Liver (tissue), 9 donors: ENCODE measurements around the gene TNS1. TPM values are rescaled to one million over a fixed set of nuclear protein-coding genes. Genes with fewer than 3 reads are reported as not detected.

ENCODE experiments used
- DNase-seq: peaks from one replicate; pipeline ENCODE4 v3.0.0-alpha.2; 2017; ENCODE audit warnings: low spot score
- H3K27ac ChIP-seq, 2 donors: one replicate each; pipeline ENCODE4 v1.7.0; 2013; ENCODE audit warnings: inconsistent platforms in 2 of 2, low read length in 2 of 2, control low read depth in 1 of 2, low read depth in 1 of 2, mild to moderate bottlenecking in 1 of 2
- H3K27me3 ChIP-seq, 4 donors: one replicate each; pipeline versions ENCODE4 v1.6.1 to v1.7.0; 2013; ENCODE audit warnings: low read length in 3 of 4, inconsistent platforms in 1 of 4, mild to moderate bottlenecking in 1 of 4, moderate library complexity in 1 of 4; ENCODE audit not compliant: control insufficient read depth in 4 of 4, insufficient read depth in 4 of 4
- H3K36me3 ChIP-seq, 4 donors: one replicate each; pipeline versions ENCODE4 v1.6.1 to v1.7.0; 2013; ENCODE audit warnings: low read length in 3 of 4, mild to moderate bottlenecking in 3 of 4, low read depth in 1 of 4, moderate library complexity in 1 of 4; ENCODE audit not compliant: control insufficient read depth in 4 of 4, insufficient read depth in 3 of 4
- H3K4me1 ChIP-seq, 4 donors: one replicate each; pipeline versions ENCODE4 v1.6.1 to v1.7.0; 2013; ENCODE audit warnings: low read length in 3 of 4, mild to moderate bottlenecking in 3 of 4, moderate library complexity in 1 of 4; ENCODE audit not compliant: control insufficient read depth in 4 of 4, insufficient read depth in 4 of 4
- H3K4me3 ChIP-seq, 3 donors: one replicate each; pipeline versions ENCODE4 v1.6.1 to v1.7.0; 2013; ENCODE audit warnings: low read length in 3 of 3, control low read depth in 1 of 3, low read depth in 1 of 3, mild to moderate bottlenecking in 1 of 3
- H3K9ac ChIP-seq, 2 donors: one replicate each; pipeline ENCODE4 v1.7.0; 2013; ENCODE audit warnings: low read length in 2 of 2, mild to moderate bottlenecking in 2 of 2, moderate library complexity in 2 of 2, control low read depth in 1 of 2, low read depth in 1 of 2
- H3K9me3 ChIP-seq, 4 donors: one replicate each; pipeline versions ENCODE4 v1.6.1 to v1.7.0; 2013; ENCODE audit warnings: low read length in 3 of 4; ENCODE audit not compliant: control insufficient read depth in 4 of 4
- ATF3 ChIP-seq: IDR thresholded peaks from 2 replicates; pipeline ENCODE4 v1.6.1; 2016; ENCODE audit warnings: antibody characterized with exemption
- CTCF ChIP-seq: fragments of 150-350 bp; IDR thresholded peaks from 2 replicates; pipeline ENCODE4 v1.5.1; 2017; ENCODE audit warnings: improper control_type of control experiment, low read depth, low read length; ENCODE audit not compliant: missing input control
- EGR1 ChIP-seq, 2 donors: IDR thresholded peaks; 2 replicates each; pipeline ENCODE4 v1.6.1; 2016 to 2018; ENCODE audit warnings: antibody characterized with exemption in 2 of 2, low read depth in 2 of 2
- FOXA2 ChIP-seq: IDR thresholded peaks from 2 replicates; pipeline ENCODE4 v1.6.1; 2016; ENCODE audit warnings: antibody characterized with exemption
- GABPA ChIP-seq, 2 donors: IDR thresholded peaks in 1 of 2; conservative IDR thresholded peaks in 1 of 2; 2 replicates each; pipeline ENCODE4 v1.6.1; 2016; ENCODE audit warnings: antibody characterized with exemption in 2 of 2, mild to moderate bottlenecking in 1 of 2, moderate library complexity in 1 of 2
- HNF4A ChIP-seq, 2 donors: conservative IDR thresholded peaks; 2 replicates each; pipeline ENCODE4 v1.6.1; 2016; ENCODE audit warnings: antibody characterized with exemption in 2 of 2, mild to moderate bottlenecking in 2 of 2
- MAX ChIP-seq: IDR thresholded peaks from 2 replicates; pipeline ENCODE4 v1.6.1; 2016; ENCODE audit warnings: antibody characterized with exemption
- REST ChIP-seq: IDR thresholded peaks from 2 replicates; pipeline ENCODE4 v1.6.1; 2016; ENCODE audit warnings: antibody characterized with exemption, mild to moderate bottlenecking
- RXRA ChIP-seq, 2 donors: IDR thresholded peaks; 2 replicates each; pipeline ENCODE4 v1.6.1; 2017 to 2018; ENCODE audit warnings: antibody characterized with exemption in 2 of 2, mild to moderate bottlenecking in 1 of 2
- TAF1 ChIP-seq: conservative IDR thresholded peaks from 2 replicates; pipeline ENCODE4 v1.6.1; 2016; ENCODE audit warnings: antibody characterized with exemption, mild to moderate bottlenecking
- YY1 ChIP-seq: IDR thresholded peaks from 2 replicates; pipeline ENCODE4 v1.6.1; 2016; ENCODE audit warnings: antibody characterized with exemption, mild to moderate bottlenecking
- ZBTB33 ChIP-seq: IDR thresholded peaks from 2 replicates; pipeline ENCODE4 v1.6.1; 2016; ENCODE audit warnings: antibody characterized with exemption
- WGBS: extraction: QIAGEN DNeasy Blood & Tissue Kit; methylation state at CpG from one replicate; pipeline ENCODE4 v1.1.7; 2013; 5-methylcytosine and 5-hydroxymethylcytosine counted together
- polyA plus RNA-seq, 2 donors: library from polyadenylated mRNA; stranded (reverse) in 1 of 2; unstranded in 1 of 2; fragments of 200-250 nt in 1 of 2; fragments of >200 nt in 1 of 2; fragmentation: Nextera tagmentation in 1 of 2; extraction: Ambion mirVana in 1 of 2; gene quantifications; one replicate each; pipeline versions ENCODE4 v1.2.1 to v1.2.3, GENCODE V29; 2013 to 2015
- total RNA-seq, 2 donors: library from RNA; depleted of rRNA; stranded (reverse); fragments of >200 nt; gene quantifications; one replicate each; pipeline ENCODE4 v1.2.3, GENCODE V29; 2014
- donor health status: healthy.
- donor health status: healthy.
- donor health status: healthy.
- donor health status: healthy.
- donor health status: healthy.

TNS1 gene
- total and polyA plus RNA-seq, 4 donors = 16.3 to 128 (median 57.3) TPM

GRCh38 chr2:218008060-218009040 lies 5.6 kb upstream of the TNS1 start:
- peaks cover 3 to 8% (median 5%) of the 10 kb centered on the region in 4 donors for H3K27me3 ChIP-seq
- peaks cover 0 to 12% (median 9%) of the 10 kb centered on the region in 4 donors for H3K4me1 ChIP-seq
- H3K9me3 ChIP-seq = no peaks in the 10 kb centered on the region
- TF ChIP-seq MAX (no peak), ZBTB33 (no peak), GABPA (IDR thresholded peaks at IDR 0.05 in 1 of 2, conservative IDR thresholded peaks at IDR 0.05 in 1 of 2) (no peak), RXRA (IDR thresholded peaks at IDR 0.05) (no peak), REST (no peak), CTCF (no peak), ATF3 (no peak), EGR1 (IDR thresholded peaks at IDR 0.05; ENCODE audit: low read depth in 2 of 2) (no peak), HNF4A (conservative IDR thresholded peaks at IDR 0.05) (no peak), FOXA2 (no peak), TAF1 (no peak)
- DNase-seq = no peak
- H3K4me3 ChIP-seq = no peak overlapping the region
- 85% methylated on average over 12 of the region's 12 CpGs for WGBS
- H3K36me3 ChIP-seq = no peaks in the 10 kb centered on the region
- no peak overlapping the region for H3K9ac ChIP-seq
- H3K27ac ChIP-seq = no peak overlapping the region

- TF ChIP-seq YY1 (no peak), ZBTB33 (no peak), REST (no peak)
- H3K27me3 ChIP-seq = peaks cover 3 to 8% (median 5%) of the 10 kb centered on the region in 4 donors
- H3K36me3 ChIP-seq = no peaks in the 10 kb centered on the region
- H3K9me3 ChIP-seq = no peaks in the 10 kb centered on the region
- WGBS = 96% methylated on average over 4 of the region's 4 CpGs
- H3K4me3 ChIP-seq = no peak overlapping the region
- DNase-seq = no peak
- no peak overlapping the region for H3K9ac ChIP-seq
- H3K27ac ChIP-seq = no peak overlapping the region
- peaks cover 0 to 12% (median 9%) of the 10 kb centered on the region in 4 donors for H3K4me1 ChIP-seq
These were observed 3.9 kb upstream of the TNS1 start for GRCh38 chr2:218006741-218007140.
